ENCODE data around the gene TMEM203.

Gene TMEM203

GRCh38 chr9:137251194-137251461, 45.7 kb upstream of the TMEM203 start, which contains the start of gene STPG3:
Gene STPG3, plus strand, starts transcription at chr9:137251286. Its CDS starts 1 bp downstream, at chr9:137251287.
- DNase-seq (ENCODE audit: low spot score) = no peak
- TF ChIP-seq CTCF (IDR thresholded peaks at IDR 0.05; ENCODE audit: borderline replicate concordance, control extremely low read depth, extremely low read depth, insufficient read depth, missing control alignments) = no peak
- in situ Hi-C loops (cut with MboI; ENCODE audit: low sequenced_read_pairs, unreplicated experiment) = no loop called here

DNA sequence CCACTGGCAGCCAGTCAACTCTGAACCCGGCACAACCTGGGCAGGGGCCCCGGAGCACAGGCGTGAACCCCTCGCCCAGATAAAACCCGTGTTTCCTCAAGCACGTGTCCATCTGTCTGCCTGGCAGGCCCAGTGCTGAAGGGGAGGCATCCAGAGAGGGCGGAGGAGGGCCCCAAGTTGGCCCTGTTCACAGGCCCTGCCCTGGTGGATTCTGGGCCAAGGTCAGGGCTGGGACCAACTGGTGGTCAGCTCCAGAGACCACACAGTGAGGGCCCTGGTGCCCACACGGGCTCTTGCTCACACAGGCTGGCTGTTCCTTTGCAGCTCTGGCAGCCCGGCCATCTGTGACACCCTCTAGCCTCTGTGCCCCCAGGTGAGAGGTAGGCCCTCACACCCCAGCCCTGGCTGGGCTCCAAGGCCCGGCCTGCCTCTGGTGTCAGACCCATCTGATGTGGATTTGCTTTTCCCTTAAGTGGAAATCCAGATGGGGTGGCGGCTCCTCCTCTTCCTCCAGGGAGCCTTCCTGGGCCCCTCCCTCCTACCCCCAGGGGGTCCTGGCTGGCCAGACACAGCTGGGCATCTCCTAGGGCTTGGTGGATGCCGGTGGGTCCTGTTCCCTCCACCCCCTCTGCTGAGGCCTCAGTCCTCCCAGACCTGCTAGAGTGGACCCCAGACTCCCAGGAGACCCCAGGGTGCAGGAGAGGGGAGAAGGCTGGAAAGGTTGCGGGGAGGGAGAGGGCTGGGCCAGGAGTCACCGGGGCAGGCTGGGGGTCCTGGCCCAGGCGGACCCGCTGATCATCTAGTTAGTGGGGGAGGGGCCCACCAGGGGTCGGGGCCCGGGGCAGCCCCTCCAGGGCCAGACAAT, 45.1 kb upstream of the TMEM203 start:
- no peak for DNase-seq (ENCODE audit: low spot score)
- TF ChIP-seq CTCF (IDR thresholded peaks at IDR 0.05; ENCODE audit: borderline replicate concordance, control extremely low read depth, extremely low read depth, insufficient read depth, missing control alignments) = no peak
- in situ Hi-C loops (cut with MboI; ENCODE audit: low sequenced_read_pairs, unreplicated experiment) = no loop called here

DNA sequence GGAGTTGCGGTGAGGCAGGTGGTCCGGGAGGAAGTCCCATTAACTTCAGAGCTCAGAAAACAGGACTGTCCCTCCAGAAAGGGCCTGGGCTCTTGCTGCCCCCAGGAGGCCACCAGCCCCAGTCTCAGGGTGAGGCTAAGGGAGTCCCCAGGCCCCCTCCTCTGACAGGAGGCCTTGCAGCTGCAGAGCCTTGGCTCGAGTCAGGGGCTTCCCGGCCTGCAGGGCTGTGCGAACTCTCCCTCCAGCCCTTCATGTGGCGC, 42.4 kb upstream of the TMEM203 start:
- in situ Hi-C loops (cut with MboI; ENCODE audit: low sequenced_read_pairs, unreplicated experiment) = no loop called here
- TF ChIP-seq CTCF (IDR thresholded peaks at IDR 0.05; ENCODE audit: borderline replicate concordance, control extremely low read depth, extremely low read depth, insufficient read depth, missing control alignments) = no peak
- DNase-seq (ENCODE audit: low spot score) = no peak

- no peak for TF ChIP-seq CTCF (IDR thresholded peaks at IDR 0.05; ENCODE audit: borderline replicate concordance, control extremely low read depth, extremely low read depth, insufficient read depth, missing control alignments)
- no peak for DNase-seq (ENCODE audit: low spot score)
- in situ Hi-C loops (cut with MboI; ENCODE audit: low sequenced_read_pairs, unreplicated experiment) = no loop called here
These were observed 41.9 kb upstream of the TMEM203 start for GRCh38 chr9:137247135-137247915.

GRCh38 chr9:137245450-137246421, 40.3 kb upstream of the TMEM203 start:
- no peak for TF ChIP-seq CTCF (IDR thresholded peaks at IDR 0.05; ENCODE audit: borderline replicate concordance, control extremely low read depth, extremely low read depth, insufficient read depth, missing control alignments)
- in situ Hi-C loops (cut with MboI; ENCODE audit: low sequenced_read_pairs, unreplicated experiment) = no loop called here

More at GRCh38 chr9:137245450-137246421, 40.3 kb upstream of the TMEM203 start:
- DNase-seq (ENCODE audit: low spot score) = no peak

Data from GM13976 (cell line).